ENCODE measurements around the gene SUSD4.

SUSD4 gene

GRCh38 chr1:223304931-223305330, 59.0 kb downstream of the SUSD4 start:
- DNase-seq (ENCODE audit: low read depth) = no peak
- TF ChIP-seq CTCF (IDR thresholded peaks at IDR 0.05; ENCODE audit: control insufficient read depth, extremely low read depth, insufficient read depth) = no peak
- H3K4me3 ChIP-seq (ENCODE audit: low read depth, low read length) = no peak overlapping the region

GRCh38 chr1:223301371-223301770, 62.6 kb downstream of the SUSD4 start:
- no peak overlapping the region for H3K4me3 ChIP-seq (ENCODE audit: low read depth, low read length)
- TF ChIP-seq CTCF (IDR thresholded peaks at IDR 0.05; ENCODE audit: control insufficient read depth, extremely low read depth, insufficient read depth) = no peak
- DNase-seq (ENCODE audit: low read depth) = no peak

DNA sequence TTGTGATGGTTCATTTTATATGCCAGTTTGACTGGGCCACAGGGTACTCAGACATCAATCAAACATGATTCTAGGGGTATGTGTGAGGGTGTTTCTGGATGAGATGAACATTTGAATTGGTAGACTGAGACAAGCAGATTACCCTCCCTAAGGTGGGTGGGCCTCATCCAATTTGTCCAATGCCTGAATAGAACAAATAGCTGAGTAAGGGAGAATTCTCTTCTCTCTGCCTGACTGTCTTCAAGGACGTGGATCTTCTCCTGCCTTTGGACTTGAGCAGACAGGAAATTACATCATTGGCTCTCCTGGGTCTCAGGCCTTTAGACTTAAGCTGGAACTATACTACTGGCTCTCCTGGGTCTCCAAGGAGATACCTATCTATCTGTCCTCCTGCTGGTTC, 64.4 kb downstream of the SUSD4 start:
- no peak for DNase-seq (ENCODE audit: low read depth)
- TF ChIP-seq CTCF (IDR thresholded peaks at IDR 0.05; ENCODE audit: control insufficient read depth, extremely low read depth, insufficient read depth) = no peak
- H3K4me3 ChIP-seq (ENCODE audit: low read depth, low read length) = no peak overlapping the region

GRCh38 chr1:223298701-223299100, 65.3 kb downstream of the SUSD4 start:
- TF ChIP-seq CTCF (IDR thresholded peaks at IDR 0.05; ENCODE audit: control insufficient read depth, extremely low read depth, insufficient read depth) = no peak
- no peak overlapping the region for H3K4me3 ChIP-seq (ENCODE audit: low read depth, low read length)
- DNase-seq (ENCODE audit: low read depth) = no peak

GRCh38 chr1:223297800-223298199, 66.2 kb downstream of the SUSD4 start:
- DNase-seq (ENCODE audit: low read depth) = no peak
- TF ChIP-seq CTCF (IDR thresholded peaks at IDR 0.05; ENCODE audit: control insufficient read depth, extremely low read depth, insufficient read depth) = no peak

GRCh38 chr1:223291796-223292195, 72.2 kb downstream of the SUSD4 start:
- H3K4me3 ChIP-seq (ENCODE audit: low read depth, low read length) = no peak overlapping the region
- no peak for TF ChIP-seq CTCF (IDR thresholded peaks at IDR 0.05; ENCODE audit: control insufficient read depth, extremely low read depth, insufficient read depth)
- DNase-seq (ENCODE audit: low read depth) = no peak

More at GRCh38 chr1:223297800-223298199, 66.2 kb downstream of the SUSD4 start:
- H3K4me3 ChIP-seq (ENCODE audit: low read depth, low read length) = no peak overlapping the region

- no peak overlapping the region for H3K4me3 ChIP-seq (ENCODE audit: low read depth, low read length)
- no peak for TF ChIP-seq CTCF (IDR thresholded peaks at IDR 0.05; ENCODE audit: control insufficient read depth, extremely low read depth, insufficient read depth)
- DNase-seq (ENCODE audit: low read depth) = no peak
Measured at GRCh38 chr1:223290397-223290796, 73.6 kb downstream of the SUSD4 start.

Data from LNCaP clone FGC (cell line).